ENCODE measurements around the gene CTNNA3.
"Not testable (repeated sequence)": the region's sequence is repeated elsewhere in the genome, so short reads cannot be mapped to it uniquely, and the experiment has no call there.

The CTNNA3 gene

GRCh38 chr10:67571503-67571902 lies 124.5 kb downstream of the CTNNA3 start:
- Histone ChIP-seq H3K4me3 (ENCODE audit: low read depth, low read length) (no peak overlapping the region), H3K36me3 (ENCODE audit: control insufficient read depth, insufficient read depth, low read length) (no peaks in the 10 kb centered on the region), H3K9ac (no peak overlapping the region), H3K27ac (no peak overlapping the region), H3K4me1 (no peaks in the 10 kb centered on the region), H3K27me3 (ENCODE audit: control insufficient read depth, insufficient read depth, low read length) (no peaks in the 10 kb centered on the region), H3K79me2 (no peaks in the 10 kb centered on the region), H3K4me2 (ENCODE audit: low read length) (no peak overlapping the region), H2AFZ (no peak overlapping the region), H3K9me3 (ENCODE audit: control insufficient read depth, low read length) (no peaks in the 10 kb centered on the region)
- no peak for TF ChIP-seq CTCF (IDR thresholded peaks at IDR 0.05)

- H2AFZ ChIP-seq; H3K4me1 ChIP-seq; H3K79me2 ChIP-seq; H3K27ac ChIP-seq; H3K9ac ChIP-seq; H3K4me2 ChIP-seq (ENCODE audit: low read length); H3K36me3 ChIP-seq (ENCODE audit: control insufficient read depth, insufficient read depth, low read length); H3K27me3 ChIP-seq (ENCODE audit: control insufficient read depth, insufficient read depth, low read length); H3K9me3 ChIP-seq (ENCODE audit: control insufficient read depth, low read length); H3K4me3 ChIP-seq (ENCODE audit: low read depth, low read length): not testable (repeated sequence)
Observed at GRCh38 chr10:67558311-67558710, 137.7 kb downstream of the CTNNA3 start.

- TF ChIP-seq CTCF (IDR thresholded peaks at IDR 0.05) = no peak
- no peaks in the 10 kb centered on the region for H3K4me1 ChIP-seq
- no peak overlapping the region for H3K9ac ChIP-seq
- H2AFZ ChIP-seq = no peak overlapping the region
- no peaks in the 10 kb centered on the region for H3K27me3 ChIP-seq (ENCODE audit: control insufficient read depth, insufficient read depth, low read length)
- no peak overlapping the region for H3K4me3 ChIP-seq (ENCODE audit: low read depth, low read length)
- H3K4me2 ChIP-seq (ENCODE audit: low read length) = no peak overlapping the region
- H3K27ac ChIP-seq = no peak overlapping the region
- no peaks in the 10 kb centered on the region for H3K79me2 ChIP-seq
- no peaks in the 10 kb centered on the region for H3K36me3 ChIP-seq (ENCODE audit: control insufficient read depth, insufficient read depth, low read length)
- no peaks in the 10 kb centered on the region for H3K9me3 ChIP-seq (ENCODE audit: control insufficient read depth, low read length)
Observed at GRCh38 chr10:67553254-67553653, 142.7 kb downstream of the CTNNA3 start.

GRCh38 chr10:67550838-67551402 lies 145.1 kb downstream of the CTNNA3 start:
- no peaks in the 10 kb centered on the region for H3K79me2 ChIP-seq
- H3K36me3 ChIP-seq (ENCODE audit: control insufficient read depth, insufficient read depth, low read length) = no peaks in the 10 kb centered on the region
- no peak for TF ChIP-seq CTCF (IDR thresholded peaks at IDR 0.05)
- H3K4me3 ChIP-seq (ENCODE audit: low read depth, low read length) = no peak overlapping the region
- no peak overlapping the region for H3K9ac ChIP-seq
- H3K27me3 ChIP-seq (ENCODE audit: control insufficient read depth, insufficient read depth, low read length) = no peaks in the 10 kb centered on the region
- H3K4me1 ChIP-seq = no peaks in the 10 kb centered on the region
- H3K27ac ChIP-seq = no peak overlapping the region
- H3K4me2 ChIP-seq (ENCODE audit: low read length) = no peak overlapping the region
- H3K9me3 ChIP-seq (ENCODE audit: control insufficient read depth, low read length) = no peaks in the 10 kb centered on the region
- H2AFZ ChIP-seq = no peak overlapping the region

GRCh38 chr10:67550046-67550445 lies 145.9 kb downstream of the CTNNA3 start:
- no peaks in the 10 kb centered on the region for H3K36me3 ChIP-seq (ENCODE audit: control insufficient read depth, insufficient read depth, low read length)
- no peaks in the 10 kb centered on the region for H3K4me1 ChIP-seq
- H3K27me3 ChIP-seq (ENCODE audit: control insufficient read depth, insufficient read depth, low read length) = no peaks in the 10 kb centered on the region
- no peak for TF ChIP-seq CTCF (IDR thresholded peaks at IDR 0.05)
- no peak overlapping the region for H3K4me2 ChIP-seq (ENCODE audit: low read length)
- H3K9ac ChIP-seq = no peak overlapping the region
- no peak overlapping the region for H3K4me3 ChIP-seq (ENCODE audit: low read depth, low read length)
- H2AFZ ChIP-seq = no peak overlapping the region
- no peaks in the 10 kb centered on the region for H3K79me2 ChIP-seq
- no peak overlapping the region for H3K27ac ChIP-seq
- H3K9me3 ChIP-seq (ENCODE audit: control insufficient read depth, low read length) = no peaks in the 10 kb centered on the region

Measured in parathyroid adenoma (tissue), 2 donors.